ENCODE results near the gene CYB561D2.
A peak's percentile ranks its signal among the peaks of the same experiment; 100 is the strongest.

Gene CYB561D2

DNA sequence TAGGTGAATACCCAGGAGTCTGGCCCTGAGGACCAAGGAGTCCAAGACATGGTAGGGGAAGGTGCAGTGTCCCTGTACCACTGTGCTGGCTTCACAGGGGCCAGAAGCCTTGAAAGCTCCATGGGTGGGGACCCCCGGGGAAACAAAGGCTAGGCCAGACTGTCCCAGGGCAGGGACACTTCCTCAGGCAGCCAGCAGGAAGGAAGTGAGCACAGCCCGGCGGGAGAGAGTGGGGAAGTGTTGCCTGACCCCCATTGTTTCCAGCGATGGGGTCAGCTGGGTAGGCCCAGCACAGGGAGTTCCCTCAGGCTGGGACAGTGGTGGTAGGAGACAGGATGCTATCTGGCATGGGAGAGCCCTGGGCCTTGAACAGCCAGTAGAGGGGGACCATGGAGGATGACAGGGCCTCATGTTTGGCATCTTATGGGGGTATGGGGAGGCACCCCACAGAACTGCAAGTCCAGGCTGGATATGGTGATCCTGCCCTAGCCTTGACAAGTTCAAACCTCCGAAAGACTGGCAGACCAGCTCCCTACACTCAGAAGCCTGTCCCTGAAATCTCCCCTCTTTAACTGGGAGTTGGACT, 27.0 kb upstream of the CYB561D2 start:
- DNase-seq (ENCODE audit: low spot score): no peak

- DNase-seq (ENCODE audit: low spot score): no peak
Observed at GRCh38 chr3:50324351-50325112, 26.1 kb upstream of the CYB561D2 start.

DNA sequence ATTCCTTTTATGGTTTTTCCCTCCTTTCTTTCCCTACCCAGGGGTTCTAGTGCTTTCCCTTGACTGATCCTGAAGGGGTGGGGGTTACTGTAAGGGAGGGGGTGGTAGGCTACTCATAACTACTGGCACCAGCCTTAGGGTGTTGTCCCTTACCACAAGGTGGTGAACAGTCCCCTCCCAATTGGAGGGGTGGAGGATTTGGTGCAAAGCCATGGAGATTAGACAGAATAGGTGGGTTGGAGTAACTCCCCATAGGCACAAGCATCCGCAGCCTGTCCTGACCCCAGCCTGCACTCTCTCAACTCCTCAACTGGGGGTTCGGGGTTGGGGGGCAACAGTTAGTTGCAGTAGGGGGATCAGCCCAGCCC, 25.6 kb upstream of the CYB561D2 start:
- no peak for DNase-seq (ENCODE audit: low spot score)

GRCh38 chr3:50325497-50326181, 25.0 kb upstream of the CYB561D2 start:
- no peak for DNase-seq (ENCODE audit: low spot score)

DNA sequence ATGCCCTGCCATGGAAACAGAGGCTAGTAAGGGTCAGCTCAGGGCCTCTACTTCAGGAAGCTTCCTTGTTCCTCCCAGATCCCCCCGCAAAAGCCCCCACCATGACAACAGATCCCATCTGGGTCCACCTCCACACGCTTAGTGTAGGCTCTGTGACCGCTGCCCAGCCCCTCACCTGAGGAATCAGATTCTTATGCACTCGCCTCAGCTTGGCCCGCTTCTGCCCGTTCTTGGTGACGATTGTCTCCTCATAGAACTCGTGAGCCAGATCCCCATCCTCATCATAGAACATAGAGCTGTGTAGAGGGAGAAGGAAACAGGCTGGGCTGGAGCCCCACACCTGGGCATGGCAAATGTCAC, 24.5 kb upstream of the CYB561D2 start:
- no peak for DNase-seq (ENCODE audit: low spot score)

- no peak for DNase-seq (ENCODE audit: low spot score)
Observed at GRCh38 chr3:50327129-50327528, 23.5 kb upstream of the CYB561D2 start.

GRCh38 chr3:50327943-50328691, 22.5 kb upstream of the CYB561D2 start, which contains the start of gene TUSC2:
Gene TUSC2 (minus strand): TSS chr3:50328223. CDS start chr3:50328099, 124 bp downstream.
- peak; percentile 95 for DNase-seq (ENCODE audit: low spot score)

DNA sequence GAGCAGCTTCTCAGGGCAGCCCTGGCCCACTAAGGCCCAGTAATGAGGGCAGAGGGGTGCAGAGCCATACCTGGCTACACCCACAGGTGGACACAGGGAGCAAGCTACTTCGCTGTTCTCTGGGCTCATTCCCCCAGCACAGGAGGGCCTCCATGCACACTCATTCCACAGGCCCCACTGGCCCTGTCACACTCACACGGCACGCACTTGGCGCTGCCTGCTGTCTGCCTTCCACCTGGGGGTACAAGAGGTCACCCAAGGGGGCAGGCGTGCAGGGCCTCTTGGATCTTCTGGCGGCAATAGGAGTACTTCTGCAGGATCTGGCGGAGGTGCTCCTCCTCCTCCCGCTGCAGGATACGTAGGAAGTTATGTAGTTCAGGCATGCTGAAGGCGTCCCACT, 20.3 kb upstream of the CYB561D2 start:
- no peak for DNase-seq (ENCODE audit: low spot score)

GRCh38 chr3:50331364-50331907, 19.2 kb upstream of the CYB561D2 start:
- no peak for DNase-seq (ENCODE audit: low spot score)

GRCh38 chr3:50333744-50334328, 16.8 kb upstream of the CYB561D2 start:
- no peak for DNase-seq (ENCODE audit: low spot score)

DNA sequence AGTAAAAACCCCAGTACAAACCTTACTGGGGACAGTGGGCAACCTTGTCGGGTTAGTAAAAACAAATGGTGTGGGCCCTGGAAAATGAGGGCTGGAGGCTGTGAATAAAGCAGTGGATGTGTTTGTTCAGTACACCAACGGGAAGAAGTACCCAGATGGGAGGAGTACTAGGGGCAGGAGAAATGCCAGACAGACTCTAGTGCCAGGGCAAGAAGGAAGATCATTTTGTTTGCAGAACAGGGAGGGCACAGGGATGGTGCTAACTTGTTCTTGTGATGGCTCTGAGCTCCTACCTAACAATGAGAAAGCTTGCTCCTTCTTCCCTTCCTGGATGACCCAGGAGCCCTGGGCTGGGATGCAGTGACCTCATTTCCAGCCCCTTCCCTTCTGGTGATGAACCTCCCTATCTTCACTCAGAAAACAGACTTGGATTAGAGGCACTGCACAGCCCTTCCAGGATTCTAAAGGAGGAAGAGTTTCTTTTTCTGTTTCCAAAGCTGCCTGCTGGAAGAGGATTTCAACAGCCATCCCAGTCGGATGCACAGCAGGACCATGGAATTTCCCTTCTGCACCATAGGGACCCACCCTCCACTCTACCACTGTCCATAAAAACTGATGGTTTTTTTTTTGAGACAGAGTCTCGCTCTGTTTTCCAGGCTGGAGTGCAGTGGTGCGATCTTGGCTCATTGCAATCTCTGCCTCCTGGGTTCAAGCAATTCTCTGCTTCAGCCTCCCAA, 16.2 kb upstream of the CYB561D2 start:
- DNase-seq (ENCODE audit: low spot score): no peak

DNA sequence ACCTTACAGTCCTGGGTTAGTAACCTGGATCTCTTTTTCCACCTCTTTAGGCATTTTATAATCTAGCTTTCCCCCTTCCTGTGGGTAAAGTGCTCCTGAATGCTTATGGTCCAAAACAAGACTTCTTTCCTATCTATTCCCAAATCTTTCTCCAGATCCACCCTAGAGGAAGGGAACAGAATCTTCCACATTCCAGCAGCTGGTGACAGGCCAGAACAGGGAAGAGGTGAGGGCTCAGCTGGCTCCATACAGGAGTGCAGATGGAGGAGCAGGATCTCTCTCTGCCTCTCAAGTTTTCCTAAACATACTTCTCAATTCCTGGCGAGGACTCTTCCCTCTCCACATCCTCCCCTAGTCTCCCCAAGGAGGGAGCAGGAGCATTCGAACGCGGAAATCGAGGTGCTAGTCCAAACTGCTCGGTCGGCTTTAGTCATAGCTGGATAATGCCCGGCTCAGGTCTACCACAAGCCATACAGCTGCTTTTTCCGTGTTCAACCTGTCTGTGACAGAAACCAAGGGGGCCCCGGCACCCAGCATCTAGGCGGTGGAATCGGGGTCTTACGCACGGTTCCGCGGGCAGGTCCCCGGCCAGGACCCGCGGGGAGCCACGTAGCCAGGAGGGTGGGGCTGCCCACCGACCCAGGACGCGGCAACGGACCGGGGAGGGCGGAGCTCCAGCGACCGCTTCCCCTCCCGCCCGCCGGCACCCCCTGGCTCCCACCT, 14.0 kb upstream of the CYB561D2 start:
- DNase-seq (ENCODE audit: low spot score): no peak

- peak; percentile 99 for DNase-seq (ENCODE audit: low spot score)
Observed at GRCh38 chr3:50337175-50337861, 13.3 kb upstream of the CYB561D2 start.

DNA sequence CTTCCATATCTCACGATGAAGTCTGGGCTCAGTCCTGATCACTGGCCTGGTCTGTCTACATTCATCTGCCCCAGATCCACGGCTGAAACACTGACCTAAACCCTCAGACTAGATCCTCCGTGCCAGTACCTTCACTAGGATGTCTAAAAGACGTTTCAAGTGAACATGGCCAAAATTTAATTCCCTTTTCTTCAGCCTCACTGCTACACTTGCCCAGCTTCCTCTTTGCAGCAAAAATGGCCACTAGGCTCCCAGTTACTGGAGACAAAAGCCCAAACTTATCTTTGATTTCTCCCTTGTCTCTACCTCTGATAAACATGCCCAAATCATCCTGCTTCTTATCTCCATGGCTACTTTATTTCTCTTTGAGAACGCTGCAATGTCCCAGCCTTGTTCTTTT, 11.7 kb upstream of the CYB561D2 start:
- no peak for DNase-seq (ENCODE audit: low spot score)

- no peak for DNase-seq (ENCODE audit: low spot score)
Observed at GRCh38 chr3:50339485-50340146, 11.0 kb upstream of the CYB561D2 start.

- DNase-seq (ENCODE audit: low spot score): no peak
Observed at GRCh38 chr3:50340147-50340447, 10.6 kb upstream of the CYB561D2 start.

- peak; percentile 86 for DNase-seq (ENCODE audit: low spot score)
Observed at GRCh38 chr3:50340448-50341329, 10.0 kb upstream of the CYB561D2 start, which contains the start of gene RASSF1. Gene RASSF1 (minus strand): TSS chr3:50340836. CDS start chr3:50340805, 31 bp downstream.

DNA sequence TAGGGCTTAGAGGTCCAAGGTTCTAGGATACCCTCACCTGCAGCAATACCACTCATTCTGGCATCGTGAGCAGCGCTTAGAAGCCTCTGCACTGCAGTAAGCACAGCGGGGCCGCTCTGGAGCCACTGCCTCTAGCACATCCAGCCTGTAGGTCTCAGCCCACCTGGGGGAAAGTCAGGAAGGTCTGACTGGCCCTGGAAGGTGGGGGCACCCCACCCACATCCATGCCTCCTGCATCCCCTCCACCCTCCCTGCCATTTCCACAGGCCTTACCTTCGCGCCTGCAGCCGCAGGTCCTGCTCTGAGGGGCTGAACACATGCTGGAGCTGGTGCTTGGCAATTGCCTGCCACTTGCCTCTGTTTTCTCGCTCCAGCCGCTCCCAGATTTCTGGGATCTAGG, 9.1 kb upstream of the CYB561D2 start:
- no peak for DNase-seq (ENCODE audit: low spot score)
